MM.1S (cell line): ENCODE results near the gene UBE2R2.

Experiments
- DNase-seq: peaks from one replicate; pipeline ENCODE4 v3.0.0-alpha.2; 2015
- H2AFZ ChIP-seq: fragments of 300-600 bp; sonication (generic); 2 replicates; pipeline ENCODE4 v1.6.0; 2016; ENCODE audit warnings: antibody characterized with exemption, low read length
- H3F3A ChIP-seq: fragments of 300-600 bp; sonication (generic); 2 replicates; pipeline ENCODE4 v1.6.1; 2016; ENCODE audit warnings: mild to moderate bottlenecking, antibody characterized with exemption, low read length, moderate library complexity, mixed read lengths; ENCODE audit not compliant: insufficient read depth
- H3K27ac ChIP-seq: fragments of 300-600 bp; sonication (generic); 2 replicates; pipeline ENCODE4 v1.5.1; 2016; ENCODE audit warnings: mild to moderate bottlenecking, low read length
- H3K27me3 ChIP-seq: fragments of 300-600 bp; sonication (generic); replicated peaks from 2 replicates; pipeline ENCODE4 v1.6.0; 2016; ENCODE audit warnings: low read length; ENCODE audit not compliant: insufficient read depth
- H3K36me3 ChIP-seq: fragments of 300-600 bp; sonication (generic); replicated peaks from 2 replicates; pipeline ENCODE4 v1.6.1; 2016; ENCODE audit warnings: mild to moderate bottlenecking, low read length, mixed read lengths; ENCODE audit not compliant: insufficient read depth
- H3K4me1 ChIP-seq: fragments of 300-600 bp; sonication (generic); 2 replicates; pipeline ENCODE4 v1.6.1; 2016; ENCODE audit warnings: low read length, mixed read lengths
- H3K4me2 ChIP-seq: fragments of 300-600 bp; sonication (generic); 2 replicates; pipeline ENCODE4 v1.6.0; 2016; ENCODE audit warnings: low read depth, low read length
- H3K4me3 ChIP-seq: fragments of 300-600 bp; sonication (generic); 2 replicates; pipeline ENCODE4 v1.5.1; 2016; ENCODE audit warnings: low read length, mixed read lengths
- H3K79me2 ChIP-seq: fragments of 300-600 bp; sonication (generic); 2 replicates; pipeline ENCODE4 v1.6.1; 2016; ENCODE audit warnings: mixed run types, low read length, mixed read lengths
- H3K9ac ChIP-seq: fragments of 300-600 bp; sonication (generic); 2 replicates; pipeline ENCODE4 v1.6.1; 2016; ENCODE audit warnings: low read length, mixed read lengths
- H3K9me2 ChIP-seq: fragments of 300-600 bp; sonication (generic); replicated peaks from 2 replicates; pipeline ENCODE4 v1.6.1; 2016; ENCODE audit warnings: mild to moderate bottlenecking, low read length, mixed read lengths; ENCODE audit not compliant: insufficient read depth
- H3K9me3 ChIP-seq: fragments of 300-600 bp; sonication (generic); replicated peaks from 2 replicates; pipeline ENCODE4 v1.6.1; 2016; ENCODE audit warnings: mild to moderate bottlenecking, low read length, mixed read lengths; ENCODE audit not compliant: insufficient read depth
- H4K20me1 ChIP-seq: fragments of 300-600 bp; sonication (generic); 2 replicates; pipeline ENCODE4 v1.6.1; 2016; ENCODE audit warnings: mild to moderate bottlenecking, low read length, moderate library complexity, mixed read lengths; ENCODE audit not compliant: insufficient read depth
- CTCF ChIP-seq: fragments of 300-600 bp; sonication (generic); IDR thresholded peaks from 2 replicates; pipeline ENCODE4 v1.5.1; 2016; ENCODE audit warnings: antibody characterized with exemption, low read length, mixed read lengths
- EZH2 ChIP-seq: fragments of 300-600 bp; sonication (generic); optimal IDR thresholded peaks from 2 replicates; pipeline ENCODE3; 2017; ENCODE audit warnings: low read depth, mild to moderate bottlenecking, antibody characterized with exemption, low read length, mixed read lengths
- EZH2phosphoT487 ChIP-seq: fragments of 300-600 bp; sonication (generic); IDR thresholded peaks from 2 replicates; pipeline ENCODE4 v1.6.1; 2018; ENCODE audit warnings: antibody characterized with exemption, low read length

The UBE2R2 gene

GRCh38 chr9:33950371-33950770, 133.4 kb downstream of the UBE2R2 start:
- Histone ChIP-seq H3K4me2 (no peak overlapping the region), H3K4me3 (no peak overlapping the region), H3K9me3 (no peaks in the 10 kb centered on the region), H3K27ac (no peak overlapping the region), H3F3A (no peaks in the 10 kb centered on the region), H3K4me1 (no peaks in the 10 kb centered on the region), H3K79me2 (peaks cover 36% of the 10 kb centered on the region), H3K36me3 (peaks cover 17% of the 10 kb centered on the region), H3K9me2 (no peaks in the 10 kb centered on the region), H4K20me1 (no peaks in the 10 kb centered on the region), H3K27me3 (no peaks in the 10 kb centered on the region), H2AFZ (no peak overlapping the region), H3K9ac (no peak overlapping the region)
- no peak for DNase-seq
- TF ChIP-seq EZH2 = no peak
- TF ChIP-seq CTCF = no peak
- no peak for TF ChIP-seq EZH2phosphoT487

- H3K4me2 ChIP-seq = no peak overlapping the region
- H3K4me3 ChIP-seq = no peak overlapping the region
- no peaks in the 10 kb centered on the region for H3K4me1 ChIP-seq
- TF ChIP-seq EZH2 (no peak), CTCF (no peak), EZH2phosphoT487 (no peak)
- peaks cover 12% of the 10 kb centered on the region for H3K36me3 ChIP-seq
- H3F3A ChIP-seq = no peaks in the 10 kb centered on the region
- DNase-seq = no peak
- H3K9me3 ChIP-seq = no peaks in the 10 kb centered on the region
- no peaks in the 10 kb centered on the region for H3K27me3 ChIP-seq
- no peaks in the 10 kb centered on the region for H3K9me2 ChIP-seq
- no peaks in the 10 kb centered on the region for H4K20me1 ChIP-seq
- H3K9ac ChIP-seq = no peak overlapping the region
- peaks cover 32% of the 10 kb centered on the region for H3K79me2 ChIP-seq
- no peak overlapping the region for H3K27ac ChIP-seq
- H2AFZ ChIP-seq = no peak overlapping the region
Observed at GRCh38 chr9:33952066-33952465, 135.1 kb downstream of the UBE2R2 start.

GRCh38 chr9:33956544-33956943, 139.6 kb downstream of the UBE2R2 start:
- peaks cover 17% of the 10 kb centered on the region for H3K79me2 ChIP-seq
- no peaks in the 10 kb centered on the region for H3F3A ChIP-seq
- no peaks in the 10 kb centered on the region for H3K9me3 ChIP-seq
- no peak overlapping the region for H3K4me3 ChIP-seq
- no peak overlapping the region for H3K4me2 ChIP-seq
- H3K4me1 ChIP-seq = no peaks in the 10 kb centered on the region
- no peak overlapping the region for H3K9ac ChIP-seq
- TF ChIP-seq CTCF (no peak), EZH2 (no peak), EZH2phosphoT487 (no peak)
- peaks cover 6% of the 10 kb centered on the region; the same call in 1 of the 2 replicates for H3K36me3 ChIP-seq
- H3K9me2 ChIP-seq = no peaks in the 10 kb centered on the region
- H4K20me1 ChIP-seq = no peaks in the 10 kb centered on the region
- DNase-seq = no peak
- H3K27ac ChIP-seq = no peak overlapping the region
- H2AFZ ChIP-seq = no peak overlapping the region
- no peaks in the 10 kb centered on the region for H3K27me3 ChIP-seq
